GM23248 (cell line): Measurements from ENCODE around the gene DCUN1D5.

Source experiments
- EZH2 ChIP-seq: fragments of 200-600 bp; sonication (generic); IDR thresholded peaks from 2 replicates; pipeline ENCODE4 v1.6.1; 2018; ENCODE audit warnings: antibody characterized with exemption, mild to moderate bottlenecking; ENCODE audit not compliant: insufficient read depth, poor library complexity, severe bottlenecking
- EZH2phosphoT487 ChIP-seq: fragments of 200-600 bp; sonication (generic); IDR thresholded peaks from 2 replicates; pipeline ENCODE4 v1.6.1; 2018; ENCODE audit warnings: antibody characterized with exemption, moderate library complexity, mild to moderate bottlenecking, low read depth; ENCODE audit not compliant: insufficient read depth

- TF ChIP-seq EZH2 (no peak), EZH2phosphoT487 (no peak)
These were observed 6.1 kb downstream of the DCUN1D5 start for GRCh38 chr11:103085758-103086365.
